MCF 10A (cell line): ENCODE measurements around the gene AUP1. TPM values are rescaled to one million over a fixed set of nuclear protein-coding genes. Genes with fewer than 3 reads are reported as not detected.
A peak's percentile ranks its signal among the peaks of the same experiment; 100 is the strongest.
"Not testable (repeated sequence)": the region's sequence is repeated elsewhere in the genome, so short reads cannot be mapped to it uniquely, and the experiment has no call there.

Experiments
- BruUV-seq: library from RNA; stranded (reverse); fragments of 400-500 nt; replicated peaks from 2 replicates; lab custom pipeline; 2021; lab: Mats Ljungman, UMichigan
- CTCF ChIA-PET: fragments of 300-600 bp; sonication (Branson Sonifier 250); formaldehyde crosslinking; extraction: SDS; loops from one replicate; lab custom pipeline; 2021; ENCODE audit warnings: antibody characterized with exemption, inconsistent platforms; lab: Yijun Ruan, JAX
- POLR2A ChIA-PET: fragments of 300-600, 350-650 bp; sonication (Branson Sonifier 250); formaldehyde crosslinking; extraction: SDS; loops from one replicate; lab custom pipeline; 2020; ENCODE audit warnings: antibody characterized with exemption, inconsistent platforms; lab: Yijun Ruan, JAX
- DNase-seq: peaks from one replicate; pipeline ENCODE4 v3.0.0-alpha.2; 2018; ENCODE audit not compliant: unreplicated experiment
- H3K27ac Mint-ChIP-seq: one replicate; pipeline ENCODE4 v1.8.0; 2022; ENCODE audit warnings: mild to moderate bottlenecking, low read depth, mixed read lengths; ENCODE audit not compliant: unreplicated experiment
- H3K27me3 Mint-ChIP-seq: one replicate; pipeline ENCODE4 v1.8.0; 2022; ENCODE audit warnings: mixed read lengths; ENCODE audit not compliant: insufficient read depth, unreplicated experiment
- H3K36me3 Mint-ChIP-seq: one replicate; pipeline ENCODE4 v1.8.0; 2022; ENCODE audit warnings: mild to moderate bottlenecking, moderate library complexity, mixed read lengths; ENCODE audit not compliant: insufficient read depth, unreplicated experiment
- H3K4me1 Mint-ChIP-seq: one replicate; pipeline ENCODE4 v1.8.0; 2022; ENCODE audit warnings: mixed read lengths; ENCODE audit not compliant: insufficient read depth, unreplicated experiment
- H3K4me3 Mint-ChIP-seq: one replicate; pipeline ENCODE4 v1.8.0; 2022; ENCODE audit warnings: mild to moderate bottlenecking, moderate library complexity, mixed read lengths; ENCODE audit not compliant: unreplicated experiment
- H3K9me3 Mint-ChIP-seq: one replicate; pipeline ENCODE4 v1.8.0; 2022; ENCODE audit warnings: mixed read lengths; ENCODE audit not compliant: unreplicated experiment
- CTCF ChIP-seq: fragments of 200-600 bp; IDR thresholded peaks from one replicate; pipeline ENCODE4 v1.8.0; 2022; ENCODE audit warnings: antibody characterized with exemption, mild to moderate bottlenecking; ENCODE audit not compliant: unreplicated experiment
- intact Hi-C: fragments of 100-400 bp; cut with micrococcal nuclease; formaldehyde crosslinking; loops from 2 replicates; pipeline ENCODE4 v1.14.1; 2022
- total RNA-seq: library from RNA; stranded (reverse); gene quantifications from 2 replicates; pipeline ENCODE4 v1.2.3, GENCODE V29; 2022

Gene AUP1
- total RNA-seq, 1 experiment from 2014 or later = 140 TPM

DNA sequence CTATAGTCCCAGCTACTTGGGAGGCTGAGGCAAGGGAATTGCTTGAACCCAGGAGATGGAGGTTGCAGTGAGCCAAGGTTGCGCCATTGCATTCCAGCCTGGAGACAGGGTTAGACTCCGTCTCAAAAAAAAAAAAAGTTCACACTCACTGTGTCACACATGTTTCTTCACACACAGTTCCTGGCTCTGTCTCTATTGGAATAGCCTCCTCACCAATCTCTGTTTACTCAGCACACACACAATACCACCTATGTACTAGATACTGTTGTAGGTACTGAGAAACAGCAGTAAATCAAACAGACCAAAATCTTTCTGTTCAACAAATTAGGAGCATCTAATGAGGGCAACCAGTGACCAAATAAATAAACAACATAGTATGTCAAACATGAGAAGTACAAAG, 43.4 kb downstream of the AUP1 start:
- POLR2A ChIA-PET = no interaction called here
- no peak for TF ChIP-seq CTCF
- peaks cover 17% of the 10 kb centered on the region for H3K36me3 Mint-ChIP-seq
- intact Hi-C loops = no loop called here
- no peak for DNase-seq
- no peaks in the 10 kb centered on the region for H3K9me3 Mint-ChIP-seq
- H3K27ac Mint-ChIP-seq = no peak overlapping the region
- H3K4me1 Mint-ChIP-seq = peaks cover 14% of the 10 kb centered on the region
- no peak overlapping the region for H3K4me3 Mint-ChIP-seq
- no peaks in the 10 kb centered on the region for H3K27me3 Mint-ChIP-seq
- CTCF ChIA-PET = interaction anchor here (0.7 to 1.2 kb wide), 2 partner anchors 102 to 106 kb away, joined by 3 to 5 read pairs; no protein-coding TSS in a partner anchor
- no TSS peak for BruUV-seq

DNA sequence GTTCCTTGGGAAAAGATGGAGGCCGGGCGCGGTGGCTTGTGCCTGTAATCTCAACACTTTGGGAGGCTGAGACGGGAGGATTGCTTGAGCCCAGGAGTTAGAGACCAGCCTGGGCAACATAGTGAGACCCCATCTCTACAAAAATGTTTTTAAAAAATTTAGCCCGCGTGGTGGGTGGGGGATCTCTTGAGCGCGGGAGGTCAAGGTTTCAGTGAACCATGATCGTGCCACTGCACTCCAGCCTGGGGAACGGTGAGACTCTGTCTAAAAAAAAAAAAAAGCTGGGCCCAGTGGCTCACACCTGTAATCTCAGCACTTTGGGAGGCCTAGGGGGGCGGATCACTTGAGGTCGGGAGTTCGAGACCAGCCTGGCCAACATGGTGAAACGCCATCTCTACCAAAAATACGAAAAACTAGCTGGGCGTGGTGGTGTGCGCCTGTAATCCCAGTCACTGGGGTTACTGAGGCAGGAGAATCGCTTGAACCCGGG, 45.8 kb downstream of the AUP1 start:
- intact Hi-C loops = loop anchor here (1.0 kb wide), 2 partner anchors 49 to 104 kb away; no protein-coding TSS in a partner anchor

DNA sequence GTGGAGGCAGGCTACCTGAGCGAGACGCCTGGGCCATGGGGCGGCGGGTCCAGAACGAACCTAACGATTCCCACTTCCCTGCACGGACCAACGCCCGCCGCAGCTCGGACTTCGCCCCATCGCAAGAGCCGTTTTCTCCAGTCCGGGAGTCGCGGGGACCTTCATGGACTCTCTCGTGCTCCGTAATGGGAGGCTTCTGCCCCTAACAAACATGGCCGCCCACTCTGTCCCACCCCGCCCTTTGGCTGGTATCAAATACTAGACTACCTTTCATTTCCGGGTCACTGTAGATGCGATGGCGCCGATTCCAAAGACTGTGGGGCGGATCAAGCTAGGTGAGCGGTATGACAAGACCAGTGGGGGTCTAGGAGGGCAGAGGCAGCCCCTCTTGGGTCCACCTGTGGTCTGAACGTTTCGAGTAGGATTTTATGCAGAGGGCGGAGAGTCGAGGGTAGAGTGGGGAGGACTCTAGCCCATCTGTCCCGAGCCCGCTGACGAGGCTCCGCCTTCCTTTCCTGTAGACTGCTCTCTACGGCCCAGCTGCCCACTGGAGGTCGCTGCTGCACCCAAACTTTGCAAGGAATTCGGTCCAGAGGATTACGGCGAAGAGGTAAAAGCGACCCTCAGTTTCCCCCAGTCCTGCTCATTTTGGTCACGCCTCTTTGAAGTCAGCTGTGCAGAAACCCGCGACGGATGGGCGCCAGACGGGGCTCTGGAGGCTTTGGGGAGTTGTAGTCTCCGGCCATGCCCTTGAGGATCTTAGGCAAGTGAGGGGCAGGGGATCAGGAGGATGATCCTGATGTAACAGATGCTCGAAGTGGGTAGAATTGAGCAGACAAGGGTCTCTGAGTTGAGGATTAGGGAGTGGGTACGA, 46.5 kb downstream of the AUP1 start, which contains the start of the genes CCDC142 and TTC31:
TSS of gene CCDC142 (minus strand) at position 198 of the 874 bp plus-strand sequence. CDS start at position 37, 161 bp downstream.
TSS of gene TTC31 (plus strand) at position 281 of the 874 bp plus-strand sequence. CDS start at position 296, 15 bp downstream.
- POLR2A ChIA-PET = interaction anchor here (0.6 to 5.0 kb wide), 20 partner anchors 9 to 275 kb away, joined by 3 to 102 read pairs (median 4); partner anchors contain the start of genes AUP1, DQX1, HTRA2 and INO80B
- H3K27me3 Mint-ChIP-seq = no peaks in the 10 kb centered on the region
- TSS peak; percentile 78 for BruUV-seq
- intact Hi-C loops = loop anchor here (1.0 kb wide), 2 partner anchors 49 to 104 kb away; no protein-coding TSS in a partner anchor
- TF ChIP-seq CTCF = peak; percentile 81
- DNase-seq = peak; percentile 97
- CTCF ChIA-PET = interaction anchor here (0.6 to 5.9 kb wide), 31 partner anchors 8 to 444 kb away, joined by 3 to 179 read pairs (median 5); partner anchors contain the start of genes AUP1, DQX1, HTRA2 and INO80B
- no peaks in the 10 kb centered on the region for H3K9me3 Mint-ChIP-seq
- H3K4me1 Mint-ChIP-seq = peaks cover 20% of the 10 kb centered on the region
- peaks cover 13% of the 10 kb centered on the region for H3K36me3 Mint-ChIP-seq
- H3K27ac Mint-ChIP-seq = peak within 1 kb of the TSS; percentile 89
- H3K4me3 Mint-ChIP-seq = peak within 1 kb of the TSS; percentile 85

More for the DNA sequence above, 45.8 kb downstream of the AUP1 start:
- not testable (repeated sequence) for H3K27me3 Mint-ChIP-seq, H3K9me3 Mint-ChIP-seq, DNase-seq, BruUV-seq
- Mint-ChIP-seq H3K4me1 (peaks cover 20% of the 10 kb centered on the region), H3K27ac (peak overlapping the region; percentile 89), H3K4me3 (peak overlapping the region; percentile 85), H3K36me3 (peaks cover 13% of the 10 kb centered on the region)
- ChIA-PET POLR2A (interaction anchor here (0.8 to 5.0 kb wide), 8 partner anchors 10 to 105 kb away, joined by 3 to 102 read pairs (median 40); partner anchors contain the start of genes AUP1, HTRA2, INO80B and MOGS), CTCF (interaction anchor here (0.6 to 5.9 kb wide), 26 partner anchors 8 to 443 kb away, joined by 3 to 179 read pairs (median 5); partner anchors contain the start of genes AUP1, DQX1, HTRA2 and INO80B)

GRCh38 chr2:74481961-74482800, 47.3 kb downstream of the AUP1 start:
- ChIA-PET POLR2A (interaction anchor here (0.6 to 5.0 kb wide), 16 partner anchors 8 to 274 kb away, joined by 3 to 102 read pairs (median 8); partner anchors contain the start of genes AUP1, HTRA2, INO80B and MOGS), CTCF (interaction anchor here (0.6 to 5.9 kb wide), 26 partner anchors 9 to 399 kb away, joined by 3 to 179 read pairs (median 5); partner anchors contain the start of genes AUP1, DQX1, HTRA2 and INO80B)
- intact Hi-C loops = no loop called here
- Mint-ChIP-seq H3K27me3 (no peaks in the 10 kb centered on the region), H3K9me3 (no peaks in the 10 kb centered on the region), H3K4me3 (peak overlapping the region; percentile 85), H3K27ac (peak overlapping the region; percentile 89), H3K36me3 (peaks cover 15% of the 10 kb centered on the region), H3K4me1 (peaks cover 20% of the 10 kb centered on the region)
- DNase-seq = peak; percentile 11
- BruUV-seq = TSS peak; percentile 46
- no peak for TF ChIP-seq CTCF
